GM18519 (cell line): Measurements from ENCODE around the gene ZNF169.
"Not testable (repeated sequence)": the region's sequence is repeated elsewhere in the genome, so short reads cannot be mapped to it uniquely, and the experiment has no call there.

Source experiments
- ATAC-seq: cut with Tn5 transposase; IDR thresholded peaks from one replicate; pipeline ENCODE4 v1.9.1; 2021; ENCODE audit warnings: mild to moderate bottlenecking, moderate library complexity; ENCODE audit not compliant: unreplicated experiment, low FRiP score

Gene ZNF169

DNA sequence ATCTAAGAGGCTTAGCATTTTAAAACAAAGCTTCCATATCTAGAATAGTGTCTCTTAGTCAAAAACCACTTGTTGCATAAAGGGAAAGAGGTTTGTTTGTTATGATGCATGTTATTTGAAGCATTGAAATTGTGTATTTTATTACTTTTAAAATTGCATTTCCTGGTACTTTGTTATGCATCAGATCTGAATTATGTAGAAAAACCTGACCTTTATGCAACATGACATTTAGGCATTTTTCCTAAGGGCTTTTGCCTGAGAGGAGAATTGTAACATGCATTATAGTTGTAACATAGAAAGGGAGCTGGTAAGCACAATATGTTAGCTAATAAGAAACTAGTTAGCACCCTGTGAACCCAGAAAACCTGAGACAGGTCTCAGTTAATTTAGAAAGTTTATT, 22.0 kb downstream of the ZNF169 start:
- ATAC-seq, result no peak

- no peak for ATAC-seq
Measured at GRCh38 chr9:94286116-94286515, 27.0 kb downstream of the ZNF169 start.

- no peak for ATAC-seq
Measured at GRCh38 chr9:94287877-94288513, 28.9 kb downstream of the ZNF169 start.

GRCh38 chr9:94289691-94290090, 30.6 kb downstream of the ZNF169 start:
- no peak for ATAC-seq

DNA sequence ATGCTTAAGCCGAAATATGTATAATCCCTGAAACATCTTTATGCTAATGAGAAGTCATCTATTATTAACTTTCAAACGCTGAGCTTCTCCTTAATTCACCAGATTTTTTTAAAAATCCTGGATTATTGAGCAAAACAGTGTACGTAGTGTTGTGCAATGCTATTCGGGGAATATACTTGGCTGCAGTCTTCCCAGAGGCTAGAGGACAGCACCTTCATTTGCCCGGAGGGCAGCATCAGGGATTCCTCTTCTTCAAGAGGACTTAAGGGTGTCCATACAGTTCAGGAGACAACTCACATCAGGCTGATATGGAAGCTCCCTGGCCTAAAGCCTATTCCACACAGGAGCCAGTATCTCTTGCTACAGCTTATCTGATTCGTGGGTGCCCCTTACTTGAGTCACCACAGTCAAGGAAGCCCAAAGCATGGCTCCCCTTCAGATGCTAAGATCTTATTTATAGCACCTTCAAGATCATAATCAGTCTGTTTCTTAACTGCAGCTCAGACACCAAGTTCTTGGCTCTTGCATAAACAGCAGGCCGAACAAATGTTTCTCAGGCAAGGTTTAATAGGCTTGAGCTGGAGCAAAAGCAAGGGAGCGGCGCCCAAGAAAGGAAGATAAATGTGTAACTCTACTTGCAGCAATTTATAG, 40.0 kb downstream of the ZNF169 start:
- no peak for ATAC-seq

- no peak for ATAC-seq
Measured at GRCh38 chr9:94300470-94301301, 41.6 kb downstream of the ZNF169 start.

DNA sequence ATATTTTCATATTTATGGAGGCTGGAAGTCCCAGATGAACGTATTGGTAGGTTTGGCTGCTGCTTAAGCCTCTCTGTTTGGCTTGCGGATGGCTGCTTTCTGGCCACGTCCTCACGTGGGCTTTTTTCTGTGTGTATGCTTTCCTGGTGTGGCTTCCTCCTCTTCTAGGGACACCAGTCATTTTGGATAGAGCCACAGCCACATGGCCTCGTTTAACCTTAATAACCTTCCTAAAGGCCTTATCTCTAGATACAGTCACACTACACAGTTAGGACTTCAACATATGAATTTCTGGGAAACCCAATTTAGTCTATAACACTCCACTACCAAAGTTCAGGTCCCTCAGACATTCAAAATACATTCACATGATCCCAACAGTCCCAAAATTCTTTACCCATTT, 42.5 kb downstream of the ZNF169 start:
- no peak for ATAC-seq

DNA sequence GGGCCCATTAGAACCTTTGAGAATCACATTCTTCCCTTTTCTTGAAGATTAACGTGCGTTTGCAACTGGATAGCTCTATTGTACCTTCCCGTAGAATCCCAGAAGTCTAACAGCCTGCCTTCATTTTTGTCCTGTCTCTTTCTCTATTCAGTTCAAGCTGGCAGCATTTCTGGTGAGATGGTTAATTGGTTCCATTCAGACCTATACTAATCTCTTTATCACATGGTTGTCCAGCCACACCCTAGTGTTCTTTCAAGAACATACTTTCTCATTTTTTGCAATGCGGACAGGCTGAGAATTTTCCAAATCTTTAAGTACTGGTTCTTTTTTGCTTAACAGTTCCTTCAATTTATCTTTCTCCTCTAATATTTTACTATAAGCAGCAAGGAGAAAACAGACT, 43.3 kb downstream of the ZNF169 start:
- ATAC-seq, result no peak

- ATAC-seq, result no peak
Measured at GRCh38 chr9:94303321-94303720, 44.2 kb downstream of the ZNF169 start.

- not testable (repeated sequence) for ATAC-seq
Measured at GRCh38 chr9:94315034-94315984, 56.2 kb downstream of the ZNF169 start.

DNA sequence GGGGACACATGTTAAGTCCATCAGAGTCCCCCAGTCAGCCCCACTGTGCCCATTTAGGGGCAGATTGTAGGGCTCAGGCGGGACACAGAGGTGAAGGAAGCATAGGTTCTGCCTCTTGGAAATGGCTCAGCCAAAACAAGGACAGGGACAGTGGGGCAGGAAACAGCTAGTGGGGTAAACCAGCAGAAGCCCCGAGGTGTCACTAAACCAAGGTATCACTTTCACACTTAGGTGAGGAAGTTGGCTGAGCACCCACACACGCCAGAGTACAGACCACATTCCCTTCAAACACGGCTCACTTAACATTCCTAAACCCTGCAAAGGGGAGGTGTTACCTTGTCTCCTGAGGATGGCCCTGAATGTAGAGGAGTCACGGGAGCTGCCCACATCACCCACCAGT, 57.1 kb downstream of the ZNF169 start:
- peak; percentile 53 for ATAC-seq

DNA sequence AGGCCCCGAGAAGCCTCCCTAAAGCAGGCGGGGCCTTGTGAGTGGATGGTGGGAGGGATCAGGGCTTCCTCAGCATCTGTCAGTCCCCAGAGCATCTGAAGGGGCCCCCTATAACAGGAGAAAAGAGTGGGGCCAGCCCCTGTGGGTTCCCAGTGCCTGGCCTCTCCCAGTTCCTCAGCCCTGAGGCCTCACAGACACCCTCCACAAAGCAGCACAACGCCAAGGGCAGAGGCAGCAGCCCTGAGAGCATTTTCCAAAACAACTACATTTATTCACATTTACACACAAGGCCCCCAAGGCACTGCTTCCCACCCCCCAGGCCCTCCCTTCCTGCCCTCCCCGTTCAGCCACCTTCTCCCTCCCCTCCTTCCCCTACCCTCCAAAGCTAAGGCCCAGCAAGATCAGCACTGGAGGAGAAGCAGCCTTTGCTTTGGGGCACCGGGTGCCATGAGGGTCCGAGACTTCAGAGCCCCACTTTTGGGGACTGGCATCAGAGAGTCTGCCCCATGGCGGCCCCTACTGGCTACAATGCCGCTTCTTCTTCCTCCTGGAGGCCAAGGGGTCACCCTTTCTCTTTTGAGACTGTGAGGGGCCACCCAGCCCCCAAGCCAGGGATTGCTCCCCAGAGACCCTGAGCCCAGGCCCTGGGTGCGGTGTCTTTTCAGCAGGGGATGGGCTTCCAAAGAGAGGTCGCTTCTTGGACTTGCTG, 59.0 kb downstream of the ZNF169 start:
- ATAC-seq, result not testable (repeated sequence)

GRCh38 chr9:94322342-94322940, 63.3 kb downstream of the ZNF169 start:
- not testable (repeated sequence) for ATAC-seq

- ATAC-seq, result not testable (repeated sequence)
Measured at GRCh38 chr9:94323153-94323798, 64.2 kb downstream of the ZNF169 start.

DNA sequence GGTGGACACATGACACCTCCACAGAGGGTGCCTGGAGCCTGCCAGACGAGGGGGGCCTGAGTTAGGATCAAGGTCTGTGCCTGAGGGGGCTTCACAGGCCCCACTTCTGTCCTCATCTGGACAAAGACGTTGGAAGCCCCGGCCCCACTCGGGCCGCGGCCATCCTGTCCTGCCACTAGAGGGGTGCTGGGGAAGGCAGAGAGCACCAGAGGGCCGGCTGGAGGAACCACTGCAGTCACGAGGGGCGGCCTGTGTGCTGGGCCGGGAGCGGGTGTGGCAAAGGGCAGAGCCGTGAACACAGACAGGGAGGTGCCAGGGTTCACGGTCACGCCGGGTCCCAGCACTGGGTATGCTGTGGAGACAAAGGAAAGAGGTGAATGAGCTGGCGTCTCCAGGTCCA, 66.5 kb downstream of the ZNF169 start:
- not testable (repeated sequence) for ATAC-seq

GRCh38 chr9:94328544-94328943, 69.4 kb downstream of the ZNF169 start, which contains the start of gene NUTM2F:
Gene NUTM2F, minus strand, starts transcription at chr9:94328644. Its CDS starts 21 bp downstream, at chr9:94328623.
- not testable (repeated sequence) for ATAC-seq

- ATAC-seq, result not testable (repeated sequence)
Measured at GRCh38 chr9:94336445-94336844, 77.3 kb downstream of the ZNF169 start.

- ATAC-seq, result not testable (repeated sequence)
Measured at GRCh38 chr9:94338723-94339122, 79.6 kb downstream of the ZNF169 start.

GRCh38 chr9:94339657-94340056, 80.6 kb downstream of the ZNF169 start:
- not testable (repeated sequence) for ATAC-seq
